GM18909 (cell line): ENCODE results near the gene CADM1.

Experiments
- ATAC-seq: cut with Tn5 transposase; IDR thresholded peaks from one replicate; pipeline ENCODE4 v1.9.1; 2021; ENCODE audit warnings: mild to moderate bottlenecking; ENCODE audit not compliant: unreplicated experiment, poor library complexity

CADM1 gene

DNA sequence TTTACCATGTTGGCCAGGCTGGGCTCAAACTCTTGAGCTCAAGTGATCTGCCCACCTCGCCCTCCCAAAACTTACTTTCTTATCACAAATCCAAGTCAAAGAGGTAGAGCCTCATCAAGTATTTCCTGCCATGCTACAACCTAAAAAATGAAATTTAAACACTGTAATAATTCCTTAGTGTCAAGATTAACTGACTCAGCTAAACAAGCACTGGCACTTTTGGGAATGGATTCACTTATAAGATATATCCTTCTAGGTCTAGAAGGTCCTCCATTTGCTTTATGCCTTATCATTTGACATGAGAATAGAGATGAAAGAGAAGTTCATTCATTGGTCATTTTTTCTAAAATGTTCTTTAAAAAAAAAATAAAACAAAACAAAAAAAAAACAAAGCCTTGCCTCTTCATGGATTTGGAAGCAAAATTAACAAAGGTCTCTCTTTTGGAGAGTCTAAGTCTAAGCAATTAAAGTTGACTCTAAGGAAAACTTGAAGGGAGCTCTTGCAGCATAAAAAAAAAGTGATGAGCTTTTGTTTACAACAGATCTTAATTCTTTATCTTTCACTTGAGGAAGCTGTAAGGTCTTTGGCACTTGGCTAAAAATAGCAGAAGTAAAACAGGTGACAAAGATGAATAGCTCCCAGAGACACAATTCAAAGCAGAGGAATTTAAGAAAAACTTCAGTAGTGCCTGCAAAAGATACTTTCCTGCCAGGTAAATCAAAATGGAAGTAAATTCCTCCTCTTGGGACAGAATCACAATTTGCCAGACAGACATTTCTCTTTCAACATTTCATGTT, 50.3 kb downstream of the CADM1 start:
- no peak for ATAC-seq

DNA sequence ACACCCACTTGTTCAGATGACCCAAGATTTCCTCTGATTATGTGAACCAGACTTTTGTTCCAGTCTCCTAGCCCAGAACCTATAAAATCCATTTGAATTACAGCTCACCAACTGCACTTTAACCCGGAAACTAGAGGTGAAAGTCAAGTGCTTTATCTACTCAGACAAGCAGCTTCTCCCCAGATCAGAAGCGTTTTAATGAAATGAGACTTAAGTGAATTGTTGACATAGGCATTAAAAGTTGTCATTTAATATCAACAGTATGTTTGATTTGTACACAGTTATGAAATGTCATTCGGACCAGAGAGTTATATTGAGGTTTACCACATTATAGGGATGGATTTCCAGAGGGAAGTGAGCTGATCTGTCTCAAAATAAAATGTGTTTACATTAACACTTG, 52.0 kb downstream of the CADM1 start:
- no peak for ATAC-seq

DNA sequence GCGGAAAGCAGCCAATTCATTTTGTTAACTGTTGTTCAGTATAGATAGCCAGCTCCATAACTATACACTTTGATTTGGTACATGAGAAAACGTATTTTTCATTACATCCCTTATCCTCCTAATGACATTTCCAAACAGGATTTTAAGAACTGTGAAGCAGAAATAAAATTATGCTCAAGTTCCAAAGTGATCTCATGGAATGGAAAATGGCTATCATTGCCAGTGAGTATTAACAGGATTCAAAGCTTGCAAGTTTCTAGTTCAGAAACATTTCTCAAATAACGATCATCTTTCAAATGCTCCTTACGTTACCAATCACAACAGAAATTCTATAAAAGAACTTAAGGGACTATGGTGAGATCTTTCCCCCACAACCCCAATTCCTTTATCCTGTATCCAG, 53.7 kb downstream of the CADM1 start:
- no peak for ATAC-seq

DNA sequence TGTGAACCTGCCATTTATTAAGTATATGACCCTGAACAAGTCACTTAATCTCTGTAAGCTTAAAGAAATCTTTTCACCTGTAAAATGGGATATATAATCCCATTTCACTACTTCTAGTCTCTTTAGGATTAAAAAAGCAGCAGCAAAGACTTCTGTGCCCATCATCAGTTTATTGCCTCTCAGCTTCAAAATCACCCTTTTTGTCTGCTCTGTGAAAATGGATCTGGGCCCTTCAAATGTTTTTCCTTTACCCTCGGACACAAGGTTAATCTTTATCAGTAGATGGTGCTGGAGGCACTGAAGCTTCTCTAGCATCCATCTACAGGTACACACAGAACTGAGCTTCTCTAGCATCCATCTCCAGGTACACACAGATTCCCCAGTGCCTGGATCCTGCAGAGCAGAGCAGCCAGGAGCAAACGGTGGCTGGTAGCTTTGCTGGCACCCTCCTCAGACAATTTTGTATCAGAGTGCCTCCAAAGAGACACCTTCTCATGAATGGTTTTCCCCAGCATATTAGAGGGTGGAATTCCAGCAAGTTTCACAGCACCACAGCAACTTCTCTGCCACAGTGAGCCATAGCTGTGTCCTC, 56.8 kb downstream of the CADM1 start:
- ATAC-seq = no peak

DNA sequence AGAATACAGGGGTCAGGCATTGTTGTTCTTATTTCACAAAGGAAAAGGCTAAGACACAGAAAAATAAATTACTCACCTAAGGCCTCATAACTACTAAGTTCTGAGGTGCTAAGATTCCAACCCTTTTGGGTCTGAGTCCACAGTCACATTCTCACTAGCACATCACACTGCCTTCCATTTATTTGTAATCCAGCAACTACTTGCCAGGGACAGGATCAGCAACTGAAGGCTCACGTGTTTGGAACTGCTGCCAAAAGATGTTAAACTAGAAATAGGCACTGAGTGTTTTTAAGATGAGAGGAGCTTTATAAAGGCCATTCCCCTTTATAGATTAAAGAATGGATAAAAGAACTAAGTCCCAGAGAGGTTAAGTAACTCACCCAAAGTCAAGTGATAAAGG, 58.0 kb downstream of the CADM1 start:
- no peak for ATAC-seq

DNA sequence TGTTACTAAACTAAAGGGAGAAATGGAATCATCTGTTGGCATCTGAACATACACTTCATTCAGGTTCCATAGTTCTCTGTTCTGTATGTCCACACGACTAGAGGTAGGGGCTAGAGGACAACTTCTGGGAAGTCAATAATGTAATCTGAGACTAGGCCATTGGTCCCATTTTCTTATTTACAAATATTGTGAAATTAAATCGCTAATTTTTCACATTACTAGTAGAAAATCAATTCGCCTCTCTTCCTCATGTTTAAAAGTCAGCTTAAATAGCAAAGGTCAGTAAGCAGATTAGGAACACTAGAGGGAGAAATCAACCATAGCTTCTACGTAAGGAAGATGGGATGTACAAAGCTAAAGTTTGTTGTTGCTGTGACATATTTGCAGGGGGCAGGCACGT, 59.7 kb downstream of the CADM1 start:
- no peak for ATAC-seq

DNA sequence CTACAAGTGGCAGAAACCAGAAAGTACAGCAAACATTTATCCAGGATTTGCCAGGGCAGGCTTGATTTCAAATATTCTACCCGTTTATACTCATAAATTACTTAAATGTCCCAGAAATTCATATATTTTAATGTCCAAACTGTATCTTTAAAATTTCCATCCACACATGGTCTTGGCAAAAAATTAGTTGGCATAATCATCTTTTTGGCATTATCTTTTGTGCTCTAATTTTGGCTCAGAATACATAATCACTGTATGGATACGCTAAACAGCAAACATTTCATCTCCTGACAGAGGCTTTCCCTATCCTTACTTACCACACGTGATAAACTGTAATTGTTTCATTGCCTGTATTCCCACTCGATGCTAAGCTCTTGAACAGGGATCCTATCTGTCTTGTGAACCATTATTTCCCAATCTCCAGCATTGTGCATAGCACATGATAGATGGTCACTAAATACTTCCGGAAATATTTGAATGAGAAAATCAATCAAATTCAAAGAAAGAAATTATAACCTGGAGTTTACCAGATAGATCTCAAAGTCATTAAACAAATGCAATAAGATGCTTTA, 64.2 kb downstream of the CADM1 start:
- no peak for ATAC-seq

DNA sequence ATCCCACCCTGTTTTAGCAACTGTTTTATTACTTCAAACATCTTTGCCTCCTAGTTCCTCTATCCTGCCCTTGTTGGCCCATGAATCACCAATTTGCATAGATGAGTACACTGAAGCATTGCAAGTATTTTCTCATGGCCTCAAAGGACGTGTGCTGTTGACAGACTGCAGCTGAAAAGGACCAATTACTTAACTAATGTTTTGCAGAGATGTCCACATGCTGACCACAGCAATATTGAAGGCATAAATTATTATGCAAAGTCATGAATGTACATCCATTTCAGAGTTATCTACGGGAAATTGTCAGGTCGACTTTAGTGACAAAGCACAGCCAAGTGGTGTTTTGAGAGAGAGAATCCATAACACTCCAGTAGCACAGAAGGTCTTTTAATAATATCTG, 64.8 kb downstream of the CADM1 start:
- ATAC-seq = no peak

DNA sequence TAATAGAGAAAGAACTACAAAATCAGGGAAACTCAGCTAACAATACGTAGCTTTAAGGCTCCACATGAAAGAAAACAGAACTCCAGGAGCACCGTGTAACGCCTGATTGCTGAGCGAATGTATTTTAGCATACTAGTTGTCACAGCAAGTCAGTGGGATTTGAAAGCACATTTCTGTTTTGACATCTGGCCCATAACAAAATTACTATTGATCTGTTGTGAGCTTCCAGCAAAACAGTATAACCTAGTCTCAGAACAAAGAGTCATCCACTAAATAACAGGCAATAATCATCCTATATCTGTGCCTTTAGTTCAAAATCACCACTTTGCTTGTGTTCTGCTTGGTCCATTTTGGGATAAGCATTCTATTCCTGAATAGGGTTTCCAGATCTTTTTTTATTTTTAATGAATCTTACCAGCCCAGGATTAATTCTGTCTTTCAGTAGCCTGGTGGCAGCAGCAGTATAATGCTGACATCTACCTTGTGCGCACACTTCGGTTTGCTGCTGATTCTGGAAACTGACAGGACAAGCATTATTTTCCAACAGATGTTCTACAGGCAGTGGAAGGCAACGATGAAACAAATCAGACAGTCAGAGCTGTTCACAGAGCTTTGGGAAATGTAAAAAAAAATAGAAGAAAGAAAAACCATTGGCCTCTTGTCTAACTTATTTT, 66.2 kb downstream of the CADM1 start:
- no peak for ATAC-seq

DNA sequence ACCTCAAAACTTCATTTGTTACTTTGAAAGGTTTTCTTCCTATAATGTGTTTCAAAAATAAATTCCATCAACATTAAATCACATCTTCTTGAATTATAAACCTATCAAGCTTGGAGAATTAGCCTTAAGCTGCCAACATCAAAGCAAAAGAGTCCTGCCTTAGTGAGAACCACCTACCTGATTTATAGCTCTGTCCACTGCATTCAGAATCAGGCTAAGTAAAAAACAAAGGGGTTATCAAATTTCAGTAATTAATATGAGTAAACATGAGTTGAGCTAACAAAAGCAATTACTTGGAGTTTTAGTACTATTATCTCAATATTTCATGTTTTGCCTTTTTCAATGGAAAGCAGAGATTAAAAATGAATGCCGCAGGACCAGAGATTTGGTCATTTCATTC, 73.9 kb downstream of the CADM1 start:
- no peak for ATAC-seq

DNA sequence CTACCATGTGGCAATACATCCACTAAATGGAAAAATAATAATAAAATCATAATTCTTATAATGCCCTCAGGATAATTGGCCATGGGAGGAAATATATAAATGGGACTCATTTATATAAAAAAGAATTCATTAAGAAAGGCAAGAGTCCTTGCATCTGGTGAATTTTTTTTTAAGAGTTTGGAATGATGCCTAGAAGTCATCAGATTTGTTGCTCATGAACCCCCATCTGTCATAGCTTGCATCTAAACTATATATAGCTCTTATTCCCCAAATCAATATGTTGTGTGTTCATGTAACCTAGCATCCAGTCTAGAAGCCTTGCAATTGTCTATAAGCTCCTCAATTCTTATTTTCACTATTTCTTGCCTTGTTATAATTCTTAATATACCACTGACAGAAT, 75.9 kb downstream of the CADM1 start:
- no peak for ATAC-seq

DNA sequence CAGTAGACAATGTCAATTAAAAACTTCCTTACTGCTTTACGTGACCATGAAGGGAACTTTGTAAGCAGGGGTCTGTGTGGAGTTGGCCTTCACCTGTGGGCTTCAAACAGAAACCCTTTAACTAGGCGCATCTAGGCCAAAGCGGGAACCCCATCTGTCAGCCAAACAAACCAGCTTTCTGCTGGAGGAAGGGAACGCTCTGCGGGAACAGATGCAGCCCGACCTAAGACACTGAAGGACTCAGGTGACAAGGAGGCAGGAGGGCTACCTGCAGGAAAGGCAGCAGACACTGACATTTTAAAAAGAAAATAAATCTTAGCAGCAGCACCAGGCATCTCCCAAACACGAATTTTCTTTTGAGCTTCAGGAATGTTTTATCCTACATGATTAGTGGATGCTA, 78.4 kb downstream of the CADM1 start:
- ATAC-seq = no peak

DNA sequence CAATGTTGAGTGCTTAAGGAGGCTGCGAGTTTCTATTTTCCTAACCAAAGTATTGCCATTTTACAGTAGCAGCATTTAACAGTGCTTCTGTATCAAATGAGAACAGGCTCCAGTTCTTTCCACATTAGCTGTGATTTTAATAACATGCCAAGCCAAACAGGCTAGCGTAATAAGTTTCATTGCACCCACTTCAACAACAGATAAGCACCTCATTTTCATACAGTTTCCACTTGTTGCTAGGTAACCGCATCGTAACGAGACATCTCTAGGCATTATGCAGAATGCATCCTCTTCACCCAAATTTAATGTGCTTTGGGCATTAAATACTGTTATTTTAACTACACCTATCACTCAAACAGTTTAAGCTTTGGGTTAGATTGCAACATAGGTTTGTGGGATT, 79.0 kb downstream of the CADM1 start:
- no peak for ATAC-seq

DNA sequence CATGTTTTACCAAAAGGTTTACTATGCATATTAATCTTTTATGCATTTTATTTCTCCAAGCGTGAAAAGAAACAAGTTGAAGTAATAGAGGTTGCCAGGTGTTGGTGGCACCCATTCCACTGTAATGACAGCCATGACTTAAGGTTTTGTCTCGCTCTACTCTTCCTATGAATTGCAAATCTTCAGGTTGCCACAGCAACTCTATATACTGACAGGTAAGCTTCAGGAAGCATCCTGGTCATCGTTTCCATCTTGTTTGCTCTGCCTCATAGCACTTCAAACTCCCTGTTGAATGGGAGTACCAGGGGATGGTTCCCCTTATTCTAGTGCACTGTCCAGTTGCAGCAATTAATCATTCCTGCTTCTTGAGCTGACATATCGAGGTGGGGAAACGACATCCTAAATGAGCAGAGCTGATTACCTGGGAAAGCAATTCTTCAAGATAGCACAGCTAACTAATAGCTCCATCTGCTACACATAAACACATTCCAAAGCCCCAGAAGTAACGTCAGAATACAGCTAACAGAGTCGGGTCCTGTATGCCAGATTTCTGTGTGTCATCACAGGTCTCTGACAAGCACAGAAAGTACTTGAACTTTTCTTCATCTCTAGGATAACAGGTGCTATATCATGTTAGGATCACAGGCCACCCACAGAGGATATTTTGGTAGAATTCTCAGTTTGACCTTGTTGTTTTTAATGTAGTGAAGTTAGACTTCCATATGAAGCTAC, 80.3 kb downstream of the CADM1 start:
- no peak for ATAC-seq

DNA sequence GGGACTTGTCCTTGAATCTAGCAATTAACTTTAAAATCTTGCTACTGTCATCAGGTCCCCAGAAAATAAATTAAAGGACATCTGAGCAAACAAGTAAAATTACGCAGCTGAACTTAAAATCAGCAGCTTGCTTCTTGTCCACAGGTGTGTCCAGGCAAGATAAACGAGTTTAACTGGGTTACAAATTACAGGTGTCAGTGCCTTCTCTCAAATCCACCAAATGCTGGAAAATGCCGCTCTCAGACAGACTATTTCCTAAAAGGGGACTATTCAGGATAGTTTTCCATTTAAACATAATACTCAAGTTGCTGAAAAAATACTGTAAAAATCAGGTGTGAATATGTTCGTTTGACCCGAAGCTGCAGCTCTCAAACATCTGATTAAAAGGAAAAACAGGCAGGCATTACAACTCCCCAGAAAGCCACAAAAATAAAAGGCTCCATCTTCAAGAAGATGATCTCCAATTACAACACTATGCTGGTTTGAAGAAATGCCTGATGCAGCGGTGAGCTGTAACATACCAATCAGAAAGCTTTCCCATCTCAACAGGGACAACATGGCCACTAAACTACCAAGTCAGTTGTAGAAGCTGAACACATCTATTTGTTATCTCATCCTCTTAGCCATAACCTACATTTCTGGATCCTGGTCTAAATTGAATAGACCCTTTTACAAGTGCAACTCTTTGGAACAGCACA, 82.1 kb downstream of the CADM1 start:
- ATAC-seq = no peak

DNA sequence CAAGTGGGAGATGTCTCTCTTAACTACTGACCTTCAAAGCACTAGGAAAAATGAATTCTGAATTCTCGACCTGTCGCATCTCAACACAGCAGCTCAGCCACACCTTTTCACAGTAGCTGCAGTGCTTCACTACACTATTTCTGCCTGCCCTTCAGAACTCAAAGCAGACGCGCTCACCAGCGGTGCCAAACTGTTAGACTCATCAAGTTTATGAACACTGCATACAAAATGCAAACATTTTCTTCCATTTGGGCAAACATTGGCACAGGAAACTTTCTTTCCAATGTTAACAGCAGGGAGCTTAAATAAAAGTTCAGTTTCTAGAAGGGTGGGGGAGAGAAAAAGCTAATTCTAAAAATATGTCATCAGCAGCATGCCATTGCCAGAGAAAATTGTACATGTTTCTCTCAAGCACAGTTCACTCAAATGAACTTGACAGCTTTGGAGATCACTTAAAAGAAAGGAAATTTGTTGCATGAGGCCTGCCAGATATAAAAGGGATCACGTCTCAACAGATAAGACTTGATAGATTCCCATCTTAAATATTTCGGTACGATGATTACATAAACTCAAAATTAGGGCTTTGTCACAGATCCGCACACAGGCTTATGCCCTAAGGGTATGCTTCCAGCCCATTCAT, 82.7 kb downstream of the CADM1 start:
- no peak for ATAC-seq

DNA sequence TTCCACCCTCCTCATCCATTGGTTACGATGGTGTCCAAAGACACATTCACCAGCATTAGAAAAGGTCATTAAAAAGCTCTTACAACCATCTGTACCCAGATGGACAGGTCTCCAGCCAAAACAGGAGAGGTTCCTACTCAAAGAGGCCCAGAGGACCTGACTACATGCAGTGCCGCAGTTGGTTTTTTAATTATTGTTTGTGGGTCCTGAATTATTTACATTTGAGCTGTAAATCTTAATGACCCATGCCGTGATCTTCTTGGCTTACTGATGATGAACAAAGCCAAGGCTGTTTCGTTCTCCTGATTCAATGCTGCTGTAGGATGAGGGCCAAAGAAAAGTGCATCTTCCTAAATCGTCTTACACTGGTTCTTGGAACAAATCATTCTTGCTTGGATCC, 83.7 kb downstream of the CADM1 start:
- ATAC-seq = no peak

DNA sequence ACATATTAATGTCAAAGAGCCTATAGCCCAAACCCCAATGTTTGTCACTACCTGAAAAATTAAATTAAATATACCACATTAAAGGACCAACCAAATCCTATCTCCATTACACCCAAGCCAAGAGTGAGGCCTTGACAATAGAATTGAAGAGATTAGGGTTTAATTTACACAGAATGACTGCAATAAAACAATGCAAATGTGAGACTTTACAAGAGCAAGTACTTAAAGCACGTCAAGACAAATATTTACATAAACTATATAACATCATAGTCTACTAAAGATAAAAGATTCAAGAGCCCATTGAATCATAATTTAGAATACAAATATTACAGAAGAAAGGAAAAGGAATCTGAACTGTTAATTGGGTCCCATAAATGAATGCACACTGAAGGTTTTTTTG, 85.6 kb downstream of the CADM1 start:
- ATAC-seq = no peak

DNA sequence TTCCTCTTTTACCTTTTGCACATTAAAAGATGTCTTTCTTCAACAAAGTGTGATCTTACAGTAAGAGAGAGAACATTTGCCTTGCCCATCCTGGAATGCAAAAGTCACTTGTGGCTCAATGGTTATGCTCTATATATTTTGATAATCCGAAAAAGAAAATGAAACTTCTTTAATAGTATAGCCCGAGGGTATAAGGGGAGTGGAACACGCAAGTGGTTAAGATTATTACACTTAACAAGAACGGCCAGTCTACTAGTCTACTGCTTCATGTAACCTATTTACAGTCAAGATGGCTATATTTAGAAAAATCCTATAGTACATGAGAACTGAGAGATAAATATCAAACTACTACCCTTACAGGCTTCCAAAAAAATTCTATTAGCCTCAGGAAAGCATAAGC, 86.1 kb downstream of the CADM1 start:
- ATAC-seq = no peak

DNA sequence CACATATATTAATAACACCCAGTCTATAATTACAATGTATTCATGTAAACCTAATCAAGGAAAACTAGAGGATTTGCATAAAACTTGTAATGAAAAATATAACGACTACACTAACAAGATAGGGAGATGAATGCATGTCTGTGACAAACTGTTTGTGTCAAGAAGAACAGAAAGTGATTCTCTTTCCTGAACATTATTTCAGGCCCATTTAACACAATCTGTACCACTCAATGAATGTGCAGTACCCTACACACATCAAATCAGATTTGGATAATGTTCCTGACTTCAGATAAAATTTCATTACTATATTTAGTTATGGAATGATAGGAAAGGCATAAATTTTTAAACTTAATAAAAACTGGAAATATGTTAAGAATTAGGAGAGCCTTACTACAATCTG, 93.1 kb downstream of the CADM1 start:
- no peak for ATAC-seq
